Activated CD4-positive, alpha-beta T cell treated with anti-CD3 and anti-CD28 coated beads for 48 hours (primary cell): ENCODE results near the gene CCDC106.

ENCODE experiments used
- DNase-seq: peaks from one replicate; pipeline ENCODE4 v3.0.0-alpha.2; 2020

CCDC106 gene

GRCh38 chr19:55638864-55639359 is 9.1 kb upstream of the CCDC106 start:
- peak; percentile 81 for DNase-seq

- peak; percentile 87 for DNase-seq
Measured at GRCh38 chr19:55640043-55640576, 7.9 kb upstream of the CCDC106 start.

GRCh38 chr19:55640577-55641425 is 7.2 kb upstream of the CCDC106 start, which contains the start of gene ZNF580:
Gene ZNF580, plus strand, starts transcription at chr19:55641002. Its CDS starts 1,507 bp downstream, at chr19:55642509.
- peak; percentile 75 for DNase-seq

GRCh38 chr19:55641426-55642152 is 6.4 kb upstream of the CCDC106 start:
- DNase-seq, result peak; percentile 39

GRCh38 chr19:55642153-55643002 is 5.6 kb upstream of the CCDC106 start:
- peak; percentile 61 for DNase-seq

GRCh38 chr19:55643003-55643886 is 4.8 kb upstream of the CCDC106 start, which contains the start of gene ZNF581:
Gene ZNF581, plus strand, starts transcription at chr19:55643649. Its CDS starts 923 bp downstream, at chr19:55644572.
- DNase-seq, result peak; percentile 91

- no peak for DNase-seq
Measured at GRCh38 chr19:55643887-55644176, 4.2 kb upstream of the CCDC106 start.

GRCh38 chr19:55644191-55644833 is 3.7 kb upstream of the CCDC106 start:
- no peak for DNase-seq

GRCh38 chr19:55644842-55645511 is 3.0 kb upstream of the CCDC106 start:
- no peak for DNase-seq

- DNase-seq, result no peak
Measured at GRCh38 chr19:55645512-55645881, 2.5 kb upstream of the CCDC106 start.

- no peak for DNase-seq
Measured at GRCh38 chr19:55646889-55647731, 902 bp upstream of the CCDC106 start.

GRCh38 chr19:55648585-55649267 is 714 bp downstream of the CCDC106 start:
- no peak for DNase-seq

GRCh38 chr19:55649268-55650125 is 1.5 kb downstream of the CCDC106 start:
- DNase-seq, result no peak

- no peak for DNase-seq
Measured at GRCh38 chr19:55650126-55650557, 2.1 kb downstream of the CCDC106 start.

GRCh38 chr19:55650602-55651230 is 2.7 kb downstream of the CCDC106 start:
- no peak for DNase-seq

GRCh38 chr19:55651236-55651635 is 3.2 kb downstream of the CCDC106 start:
- DNase-seq, result no peak
